ENCODE data around the gene TP53AIP1.

DNA sequence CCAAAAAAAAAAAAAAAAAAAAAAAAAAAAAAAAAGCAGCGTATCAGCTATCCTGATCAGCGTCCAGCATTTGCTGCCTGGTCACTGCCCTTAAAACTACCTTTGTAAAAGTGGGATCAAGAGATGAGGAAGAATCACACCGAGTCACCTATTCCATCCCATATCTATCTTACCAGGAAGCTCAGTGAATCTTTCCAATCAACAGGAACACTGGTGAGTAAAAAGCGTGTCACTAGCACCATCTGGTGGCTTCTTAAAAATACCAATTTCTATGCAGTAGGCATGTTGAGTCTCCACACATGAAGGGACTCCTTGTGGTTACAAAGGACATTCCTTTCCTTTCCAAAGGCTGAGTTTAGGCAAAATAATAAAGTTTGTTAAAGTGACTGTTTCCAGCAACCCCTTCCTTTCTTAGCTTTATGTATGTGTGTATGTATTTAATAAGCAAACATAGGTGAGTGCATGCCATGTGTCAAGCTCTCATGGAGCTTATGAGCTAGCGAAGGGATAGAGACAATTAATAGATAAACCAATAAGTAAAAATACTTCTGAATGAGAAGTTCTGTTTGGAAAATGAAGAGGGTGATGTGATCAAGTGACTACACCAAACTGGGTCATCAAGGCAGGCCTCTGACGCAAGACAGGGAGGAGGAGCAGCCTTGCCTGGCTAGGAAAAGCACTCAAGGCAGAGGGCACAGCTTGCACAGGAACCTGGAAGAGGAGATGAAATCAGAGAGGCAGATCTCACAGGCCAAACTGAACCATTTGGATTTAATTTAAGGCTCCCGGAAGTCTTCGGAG, 13.9 kb upstream of the TP53AIP1 start:
- peak; percentile 44; the same call in 1 of the 2 replicates for TF ChIP-seq GATA2 (IDR thresholded peaks at IDR 0.05; ENCODE audit: low read depth, low read length)
- TF ChIP-seq GATA3 (IDR thresholded peaks at IDR 0.05; ENCODE audit: low read depth, low read length), result no peak

Measured in SH-SY5Y (cell line).